Measurements from ENCODE around the gene RNF222. TPM values are rescaled to one million over a fixed set of nuclear protein-coding genes. Genes with fewer than 3 reads are reported as not detected.
A peak's percentile ranks its signal among the peaks of the same experiment; 100 is the strongest.

RNF222 gene
- total RNA-seq (not detected), polyA plus RNA-seq (ENCODE audit: insufficient read depth in 1 of 8, insufficient read length in 8 of 8, low replicate concordance in 1 of 8) (under 1 TPM in 5 of 8 donors, not detected in 3; 0.06 to 0.16 (median 0.08) TPM)
- long read RNA-seq, donor 1: 0 reads
- long read RNA-seq, donor 2: 0 reads
- long read RNA-seq, donor 3, partial matches to known transcripts: 0 of 1 reads
- long read RNA-seq, donor 3, other reads (novel, unspliced or antisense): 0 of 1 reads
- long read RNA-seq, donor 4, partial matches to known transcripts: 0 of 1 reads
- long read RNA-seq, donor 4, other reads (novel, unspliced or antisense): 0 of 1 reads
- long read RNA-seq, donor 5: 0 reads
- long read RNA-seq, donor 6, partial matches to known transcripts: 0 of 1 reads
- long read RNA-seq, donor 6, other reads (novel, unspliced or antisense): 0 of 1 reads
- long read RNA-seq, donor 7: 0 reads
- long read RNA-seq, donor 8: 0 reads
- long read RNA-seq, donor 9, partial matches to known transcripts: 0 of 2 reads
- long read RNA-seq, donor 9, other reads (novel, unspliced or antisense): 0 of 2 reads
- long read RNA-seq, donor 10, partial matches to known transcripts: 0 of 2 reads
- long read RNA-seq, donor 10, other reads (novel, unspliced or antisense): 0 of 2 reads
- long read RNA-seq, donor 11: 0 reads

DNA sequence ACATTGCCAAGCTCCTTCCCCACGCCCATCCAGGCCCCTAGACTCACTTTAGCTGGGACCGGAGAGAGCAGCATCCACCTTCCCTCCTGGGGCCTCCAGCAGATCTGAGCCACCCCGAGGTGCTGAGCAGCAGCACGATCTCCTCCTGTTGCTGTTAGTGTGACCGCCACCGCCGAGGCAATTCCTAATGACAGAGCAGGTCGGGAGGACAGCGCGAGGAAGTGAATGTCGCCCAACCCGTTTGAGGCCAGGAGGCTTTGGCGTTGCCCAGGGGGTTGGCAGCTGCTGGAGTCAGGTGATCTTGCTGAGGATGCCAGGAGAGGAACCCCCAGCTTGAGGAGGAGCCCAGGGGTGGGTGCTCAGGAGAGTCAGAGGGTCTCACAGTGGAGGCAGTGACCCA, at the start of gene RNF222:
Gene RNF222 (minus strand): TSS at position 192 of the 400 bp plus-strand sequence. CDS start 4,366 bp downstream, outside the sequence.
- WGBS (ENCODE audit: insufficient coverage): 68% methylated on average over 13 of the region's 13 CpGs
- H3K36me3 ChIP-seq (ENCODE audit: control insufficient read depth, insufficient read depth, low read length): no peaks in the 10 kb centered on the region
- no peak for DNase-seq
- H3K27ac ChIP-seq (ENCODE audit: low read length): no peak within 1 kb of the TSS
- H3K27me3 ChIP-seq (ENCODE audit: control insufficient read depth, insufficient read depth, low read length): peaks cover 28% of the 10 kb centered on the region
- no peaks in the 10 kb centered on the region for H3K9me3 ChIP-seq (replicated peaks; ENCODE audit: control insufficient read depth, low read depth, low read length)
- H3K4me1 ChIP-seq (ENCODE audit: control insufficient read depth, insufficient read depth, low read length): peaks cover 4% of the 10 kb centered on the region
- H3K4me3 ChIP-seq (ENCODE audit: low read length): no peak within 1 kb of the TSS

DNA sequence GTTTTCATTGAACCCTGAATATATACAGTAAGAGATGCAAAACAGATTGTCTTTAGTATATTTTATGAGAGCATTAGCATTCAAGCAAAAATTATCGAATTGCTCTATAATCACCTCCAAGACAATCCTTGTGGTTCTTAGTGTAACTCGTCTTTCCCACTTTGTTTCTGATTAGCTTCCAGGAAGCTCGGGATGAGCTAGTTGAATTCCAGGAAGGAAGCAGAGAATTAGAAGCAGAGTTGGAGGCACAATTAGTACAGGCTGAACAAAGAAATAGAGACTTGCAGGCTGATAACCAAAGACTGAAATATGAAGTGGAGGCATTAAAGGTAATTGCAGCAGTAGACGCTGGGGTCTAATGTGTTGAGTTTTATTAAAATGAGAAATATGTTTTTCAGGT, 47.9 kb upstream of the RNF222 start:
- Histone ChIP-seq H3K4me1 (ENCODE audit: control insufficient read depth, insufficient read depth, low read length) (no peaks in the 10 kb centered on the region), H3K36me3 (ENCODE audit: control insufficient read depth, insufficient read depth, low read length) (peaks cover 34% of the 10 kb centered on the region), H3K9me3 (replicated peaks; ENCODE audit: control insufficient read depth, low read depth, low read length) (no peaks in the 10 kb centered on the region), H3K4me3 (ENCODE audit: low read length) (no peak overlapping the region), H3K27me3 (ENCODE audit: control insufficient read depth, insufficient read depth, low read length) (no peaks in the 10 kb centered on the region), H3K27ac (ENCODE audit: low read length) (peak overlapping the region; percentile 59)
- no peak for DNase-seq
- 55% methylated on average over 2 of the region's 4 CpGs for WGBS (ENCODE audit: insufficient coverage)

- H3K9me3 ChIP-seq (replicated peaks; ENCODE audit: control insufficient read depth, low read depth, low read length): no peaks in the 10 kb centered on the region
- H3K4me1 ChIP-seq (ENCODE audit: control insufficient read depth, insufficient read depth, low read length): no peaks in the 10 kb centered on the region
- H3K27ac ChIP-seq (ENCODE audit: low read length): no peak overlapping the region
- H3K27me3 ChIP-seq (ENCODE audit: control insufficient read depth, insufficient read depth, low read length): no peaks in the 10 kb centered on the region
- peaks cover 36% of the 10 kb centered on the region for H3K36me3 ChIP-seq (ENCODE audit: control insufficient read depth, insufficient read depth, low read length)
- DNase-seq: no peak
- WGBS (ENCODE audit: insufficient coverage): 100% methylated on average over 1 of the region's 4 CpGs
- H3K4me3 ChIP-seq (ENCODE audit: low read length): no peak overlapping the region
Measured at GRCh38 chr17:8444494-8444893, 46.9 kb upstream of the RNF222 start.

GRCh38 chr17:8443756-8444155, 46.1 kb upstream of the RNF222 start:
- 75% methylated on average over 5 of the region's 7 CpGs for WGBS (ENCODE audit: insufficient coverage)
- H3K27me3 ChIP-seq (ENCODE audit: control insufficient read depth, insufficient read depth, low read length): no peaks in the 10 kb centered on the region
- no peak for DNase-seq
- no peak overlapping the region for H3K4me3 ChIP-seq (ENCODE audit: low read length)
- H3K9me3 ChIP-seq (replicated peaks; ENCODE audit: control insufficient read depth, low read depth, low read length): no peaks in the 10 kb centered on the region
- H3K4me1 ChIP-seq (ENCODE audit: control insufficient read depth, insufficient read depth, low read length): no peaks in the 10 kb centered on the region
- peaks cover 29% of the 10 kb centered on the region for H3K36me3 ChIP-seq (ENCODE audit: control insufficient read depth, insufficient read depth, low read length)
- no peak overlapping the region for H3K27ac ChIP-seq (ENCODE audit: low read length)

DNA sequence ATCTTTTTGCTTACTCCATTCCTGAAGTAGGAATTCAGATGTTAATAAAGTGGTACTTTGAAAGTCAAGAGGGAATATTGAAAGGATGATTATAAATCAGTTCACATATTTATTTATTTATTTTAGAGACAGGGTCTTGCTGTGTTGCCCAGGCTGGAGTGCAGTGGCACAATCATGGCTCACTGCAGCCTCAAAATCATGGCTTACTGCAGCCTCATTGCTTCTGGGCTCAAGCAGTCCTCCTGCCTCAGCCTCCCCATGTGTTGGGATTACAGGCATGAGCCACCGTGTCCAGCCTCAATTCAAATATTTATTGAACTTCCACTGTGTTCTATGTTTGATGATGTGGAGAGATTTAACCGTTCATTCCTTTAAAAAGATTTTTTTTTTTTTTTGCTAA, 44.7 kb upstream of the RNF222 start:
- no CpG with 5 or more reads among the region's 2 CpGs for WGBS (ENCODE audit: insufficient coverage)
- peaks cover 27% of the 10 kb centered on the region for H3K36me3 ChIP-seq (ENCODE audit: control insufficient read depth, insufficient read depth, low read length)
- H3K27ac ChIP-seq (ENCODE audit: low read length): no peak overlapping the region
- no peak overlapping the region for H3K4me3 ChIP-seq (ENCODE audit: low read length)
- H3K9me3 ChIP-seq (replicated peaks; ENCODE audit: control insufficient read depth, low read depth, low read length): no peaks in the 10 kb centered on the region
- H3K27me3 ChIP-seq (ENCODE audit: control insufficient read depth, insufficient read depth, low read length): no peaks in the 10 kb centered on the region
- H3K4me1 ChIP-seq (ENCODE audit: control insufficient read depth, insufficient read depth, low read length): no peaks in the 10 kb centered on the region
- DNase-seq: no peak

DNA sequence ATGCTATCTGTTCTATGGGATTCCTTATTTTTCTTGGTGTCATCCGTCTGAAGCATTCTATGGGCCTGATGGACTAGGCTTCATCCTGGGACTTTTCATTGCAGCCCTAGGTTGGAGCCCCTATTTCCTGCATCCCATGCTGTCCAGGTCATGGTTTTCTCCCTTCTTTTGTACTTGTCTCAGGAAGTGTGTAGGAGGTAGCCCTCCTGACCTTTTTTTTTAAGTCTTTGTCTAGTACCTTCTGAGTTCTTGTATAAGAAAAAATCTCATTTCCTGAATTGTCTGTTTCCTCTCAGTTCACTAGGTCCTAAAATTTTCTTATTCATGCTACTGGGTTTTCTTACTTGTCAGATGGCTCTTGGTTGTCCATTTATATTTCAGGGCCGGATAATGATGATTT, 44.1 kb upstream of the RNF222 start:
- WGBS (ENCODE audit: insufficient coverage): 60% methylated on average over 1 of the region's 2 CpGs
- peaks cover 3% of the 10 kb centered on the region for H3K4me1 ChIP-seq (ENCODE audit: control insufficient read depth, insufficient read depth, low read length)
- no peak for DNase-seq
- no peaks in the 10 kb centered on the region for H3K9me3 ChIP-seq (replicated peaks; ENCODE audit: control insufficient read depth, low read depth, low read length)
- H3K27ac ChIP-seq (ENCODE audit: low read length): no peak overlapping the region
- H3K36me3 ChIP-seq (ENCODE audit: control insufficient read depth, insufficient read depth, low read length): peaks cover 22% of the 10 kb centered on the region
- no peak overlapping the region for H3K4me3 ChIP-seq (ENCODE audit: low read length)
- H3K27me3 ChIP-seq (ENCODE audit: control insufficient read depth, insufficient read depth, low read length): no peaks in the 10 kb centered on the region

DNA sequence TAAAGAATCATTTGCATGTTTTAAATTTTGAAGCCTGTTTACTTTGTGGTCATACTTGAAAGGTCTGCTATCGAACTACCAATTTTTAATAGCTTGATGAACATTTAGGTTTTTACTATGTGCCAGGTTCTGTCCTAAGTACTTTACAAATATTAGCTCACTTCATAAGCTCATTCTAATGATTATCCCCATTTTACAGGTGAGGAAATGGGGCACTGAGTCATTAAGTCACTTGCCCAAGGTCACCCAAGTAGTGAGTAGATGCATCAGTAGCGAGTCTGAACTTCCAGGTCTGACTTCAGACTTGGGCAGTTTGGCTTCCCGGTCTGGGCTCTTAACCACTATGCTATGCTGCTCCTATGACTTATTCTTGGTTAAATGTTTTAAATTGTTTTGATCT, 42.1 kb upstream of the RNF222 start:
- H3K27ac ChIP-seq (ENCODE audit: low read length): no peak overlapping the region
- H3K9me3 ChIP-seq (replicated peaks; ENCODE audit: control insufficient read depth, low read depth, low read length): no peaks in the 10 kb centered on the region
- H3K4me1 ChIP-seq (ENCODE audit: control insufficient read depth, insufficient read depth, low read length): peaks cover 3% of the 10 kb centered on the region
- H3K4me3 ChIP-seq (ENCODE audit: low read length): no peak overlapping the region
- no peak for DNase-seq
- no peaks in the 10 kb centered on the region for H3K27me3 ChIP-seq (ENCODE audit: control insufficient read depth, insufficient read depth, low read length)
- peaks cover 14% of the 10 kb centered on the region for H3K36me3 ChIP-seq (ENCODE audit: control insufficient read depth, insufficient read depth, low read length)
- WGBS (ENCODE audit: insufficient coverage): 100% methylated on average over 1 of the region's 3 CpGs

DNA sequence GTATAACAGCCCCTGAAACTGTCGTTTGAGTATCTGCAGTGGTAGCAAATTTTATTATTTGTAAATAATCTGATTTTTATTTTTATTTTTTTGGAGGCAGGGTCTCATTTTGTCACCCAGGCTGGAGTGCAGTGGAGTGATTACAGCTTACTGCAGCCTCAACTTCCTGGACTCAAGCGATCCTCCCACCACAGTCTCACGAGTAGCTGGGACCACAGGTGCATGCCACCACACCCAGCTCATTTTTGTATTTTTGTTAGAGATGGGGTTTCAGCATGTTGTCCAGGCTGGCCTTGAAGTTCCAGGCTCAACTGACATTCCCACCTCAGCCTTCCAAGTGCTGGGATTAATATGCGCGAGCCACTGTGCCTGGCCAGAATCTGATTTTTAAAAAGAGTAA, 40.8 kb upstream of the RNF222 start:
- no peak for DNase-seq
- no peaks in the 10 kb centered on the region for H3K9me3 ChIP-seq (replicated peaks; ENCODE audit: control insufficient read depth, low read depth, low read length)
- H3K4me1 ChIP-seq (ENCODE audit: control insufficient read depth, insufficient read depth, low read length): peaks cover 3% of the 10 kb centered on the region
- no peak overlapping the region for H3K27ac ChIP-seq (ENCODE audit: low read length)
- no CpG with 5 or more reads among the region's 5 CpGs for WGBS (ENCODE audit: insufficient coverage)
- H3K4me3 ChIP-seq (ENCODE audit: low read length): no peak overlapping the region
- H3K36me3 ChIP-seq (ENCODE audit: control insufficient read depth, insufficient read depth, low read length): peaks cover 7% of the 10 kb centered on the region
- no peaks in the 10 kb centered on the region for H3K27me3 ChIP-seq (ENCODE audit: control insufficient read depth, insufficient read depth, low read length)

GRCh38 chr17:8436844-8437171, 39.2 kb upstream of the RNF222 start:
- Histone ChIP-seq H3K36me3 (ENCODE audit: control insufficient read depth, insufficient read depth, low read length) (peaks cover 7% of the 10 kb centered on the region), H3K4me3 (ENCODE audit: low read length) (peak overlapping the region; percentile 90), H3K27me3 (ENCODE audit: control insufficient read depth, insufficient read depth, low read length) (no peaks in the 10 kb centered on the region), H3K27ac (ENCODE audit: low read length) (peak overlapping the region; percentile 97), H3K9me3 (replicated peaks; ENCODE audit: control insufficient read depth, low read depth, low read length) (no peaks in the 10 kb centered on the region), H3K4me1 (ENCODE audit: control insufficient read depth, insufficient read depth, low read length) (peaks cover 3% of the 10 kb centered on the region)
- no CpG with 5 or more reads among the region's 5 CpGs for WGBS (ENCODE audit: insufficient coverage)
- peak; percentile 21 for DNase-seq

DNA sequence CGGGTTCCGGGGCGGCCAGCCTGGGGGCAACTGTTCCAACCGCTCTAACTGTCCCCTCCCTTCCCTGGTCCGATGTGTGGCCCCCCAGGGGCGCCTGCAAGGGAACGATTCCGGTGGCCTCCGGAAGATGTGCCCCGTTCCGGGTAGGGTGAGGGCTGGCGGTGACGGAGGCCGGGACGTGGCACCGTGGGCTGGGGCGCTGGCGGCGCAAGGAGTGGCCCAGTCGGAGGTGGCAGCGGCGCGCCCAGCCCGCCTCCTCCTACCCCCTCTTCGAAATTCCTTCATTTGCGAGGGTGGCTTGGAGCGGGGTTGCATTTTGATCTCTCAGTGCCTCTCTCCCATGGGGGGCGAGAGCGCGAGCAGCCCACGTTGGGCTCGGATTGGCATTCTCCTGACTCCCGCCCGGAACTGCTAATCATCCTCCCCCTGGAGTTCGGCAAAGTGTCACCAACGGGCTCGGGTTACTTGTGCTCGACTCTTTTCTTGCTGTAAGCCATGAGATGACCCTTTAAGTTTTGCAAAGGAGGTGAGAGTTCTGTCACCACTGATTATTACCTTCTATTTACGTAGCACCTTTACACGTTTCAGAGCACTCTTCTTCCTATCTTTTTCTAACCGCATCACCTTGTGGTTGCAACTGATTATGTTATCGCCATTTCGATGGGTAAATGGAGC, 38.7 kb upstream of the RNF222 start:
- no peaks in the 10 kb centered on the region for H3K9me3 ChIP-seq (replicated peaks; ENCODE audit: control insufficient read depth, low read depth, low read length)
- WGBS (ENCODE audit: insufficient coverage): 1% methylated on average over 22 of the region's 43 CpGs
- no peaks in the 10 kb centered on the region for H3K27me3 ChIP-seq (ENCODE audit: control insufficient read depth, insufficient read depth, low read length)
- H3K36me3 ChIP-seq (ENCODE audit: control insufficient read depth, insufficient read depth, low read length): peaks cover 7% of the 10 kb centered on the region
- H3K4me3 ChIP-seq (ENCODE audit: low read length): peak overlapping the region; percentile 90
- peak; percentile 76 for DNase-seq
- peaks cover 3% of the 10 kb centered on the region for H3K4me1 ChIP-seq (ENCODE audit: control insufficient read depth, insufficient read depth, low read length)
- H3K27ac ChIP-seq (ENCODE audit: low read length): peak overlapping the region; percentile 97
